ENCODE measurements around the gene SIPA1L3.

Gene SIPA1L3

DNA sequence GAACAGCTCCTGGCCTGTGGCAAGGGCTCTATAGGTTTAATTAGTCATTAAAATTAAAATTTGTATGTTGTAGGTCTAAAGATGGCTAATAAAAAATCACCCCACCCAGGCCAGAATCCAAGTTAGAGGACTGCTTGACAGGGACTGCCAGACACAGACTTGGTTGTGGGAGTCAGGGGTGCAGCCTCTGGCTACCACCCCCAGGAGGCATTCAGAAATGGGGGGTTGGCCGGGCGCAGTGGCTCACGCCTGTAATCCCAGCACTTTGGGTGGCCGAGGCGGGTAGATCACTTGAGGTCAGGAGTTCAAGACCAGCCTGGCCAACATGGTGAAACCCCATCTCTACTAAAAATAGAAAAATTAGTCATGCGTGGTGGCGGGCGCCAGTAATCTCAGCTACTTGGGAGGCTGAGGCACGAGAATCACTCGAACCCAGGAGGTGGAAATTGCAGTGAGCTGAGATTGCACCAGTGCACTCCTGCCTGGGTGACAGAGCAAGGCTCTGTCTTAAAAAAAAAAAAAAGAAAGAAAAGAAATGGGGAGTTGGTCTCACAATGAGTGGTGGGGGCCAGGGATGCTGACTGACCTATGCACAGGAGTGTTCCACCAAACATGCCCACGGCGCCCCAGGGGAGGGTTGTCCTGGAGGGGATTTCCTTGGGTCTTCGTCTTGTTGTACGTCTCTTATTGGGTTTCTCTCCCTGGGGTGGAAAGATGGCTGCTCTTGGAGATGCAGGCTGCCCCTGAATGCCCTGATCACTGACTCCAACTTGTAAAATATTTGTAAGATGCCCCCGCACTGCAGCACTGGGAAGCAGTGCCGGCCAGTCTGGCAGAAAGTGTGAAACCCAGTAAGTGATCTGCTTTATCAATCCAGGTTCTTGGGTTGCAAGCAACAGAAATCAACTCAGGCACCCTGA lies 68.8 kb downstream of the SIPA1L3 start:
- no peak overlapping the region for H3K4me3 ChIP-seq (ENCODE audit: low read depth, low read length)

DNA sequence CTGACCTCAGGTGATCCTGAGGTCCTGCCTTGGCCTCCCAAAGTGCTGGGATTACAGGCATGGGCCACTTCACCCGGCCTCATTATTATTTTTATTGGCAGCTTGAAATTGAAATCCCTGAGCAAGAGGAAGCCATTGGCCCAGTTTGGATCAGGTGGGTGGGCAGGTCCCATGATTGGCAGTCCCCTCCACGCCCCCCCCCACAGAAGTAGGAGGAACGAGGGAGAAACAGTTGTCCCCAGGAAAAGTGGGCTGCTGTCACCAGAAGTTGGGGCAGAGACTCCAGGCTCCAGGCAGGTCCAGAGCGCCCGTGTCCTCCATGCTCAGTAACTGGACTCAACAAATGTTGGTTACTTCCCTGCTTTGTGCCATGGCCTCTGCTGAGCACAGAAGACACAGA lies 70.4 kb downstream of the SIPA1L3 start:
- no peak overlapping the region for H3K4me3 ChIP-seq (ENCODE audit: low read depth, low read length)

DNA sequence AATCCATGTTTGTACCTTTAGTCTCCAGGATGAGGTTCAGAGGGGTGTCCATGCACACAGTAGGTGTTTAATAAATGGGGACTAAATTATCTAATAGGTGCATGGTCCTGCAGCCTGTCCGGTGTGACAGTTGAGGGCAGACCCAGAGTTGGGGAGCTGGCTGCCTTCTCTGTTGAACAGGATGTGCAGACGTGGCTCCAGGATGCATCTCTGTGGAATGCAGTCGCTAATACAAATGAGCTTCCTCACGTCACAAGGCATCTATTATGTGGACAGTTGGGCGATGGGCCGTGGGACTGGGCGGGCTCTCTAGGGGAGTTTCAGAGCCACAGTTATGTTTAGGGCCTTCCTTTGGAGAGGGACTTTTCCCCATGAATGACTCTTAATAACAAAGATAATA lies 71.0 kb downstream of the SIPA1L3 start:
- H3K4me3 ChIP-seq (ENCODE audit: low read depth, low read length) = no peak overlapping the region

DNA sequence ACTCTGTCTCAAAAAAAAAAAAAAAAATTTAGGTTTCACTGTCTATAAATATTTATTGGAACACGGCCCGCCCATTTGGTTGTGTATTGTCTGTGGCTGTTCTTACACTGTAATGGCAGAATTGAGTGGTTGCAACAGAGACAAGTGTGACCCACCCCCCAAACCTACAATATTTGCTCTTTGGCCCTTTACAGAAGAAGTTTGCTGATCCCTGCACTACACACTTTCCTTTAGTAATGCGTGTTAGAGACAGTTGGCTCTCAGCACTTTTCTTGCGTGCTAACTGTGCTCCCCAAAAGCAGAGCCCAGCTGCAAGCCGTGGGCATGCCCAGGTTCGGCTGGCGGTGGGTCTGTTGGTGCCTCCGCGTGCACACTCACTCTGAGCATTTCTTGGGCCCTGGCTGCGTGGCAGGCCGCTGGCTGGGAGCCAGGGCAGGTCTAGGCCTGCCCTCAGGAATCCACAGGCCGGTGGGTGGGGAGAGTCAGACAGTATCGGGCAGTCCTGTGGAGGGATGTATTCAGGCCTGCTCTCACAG lies 72.6 kb downstream of the SIPA1L3 start:
- H3K4me3 ChIP-seq (ENCODE audit: low read depth, low read length) = no peak overlapping the region

DNA sequence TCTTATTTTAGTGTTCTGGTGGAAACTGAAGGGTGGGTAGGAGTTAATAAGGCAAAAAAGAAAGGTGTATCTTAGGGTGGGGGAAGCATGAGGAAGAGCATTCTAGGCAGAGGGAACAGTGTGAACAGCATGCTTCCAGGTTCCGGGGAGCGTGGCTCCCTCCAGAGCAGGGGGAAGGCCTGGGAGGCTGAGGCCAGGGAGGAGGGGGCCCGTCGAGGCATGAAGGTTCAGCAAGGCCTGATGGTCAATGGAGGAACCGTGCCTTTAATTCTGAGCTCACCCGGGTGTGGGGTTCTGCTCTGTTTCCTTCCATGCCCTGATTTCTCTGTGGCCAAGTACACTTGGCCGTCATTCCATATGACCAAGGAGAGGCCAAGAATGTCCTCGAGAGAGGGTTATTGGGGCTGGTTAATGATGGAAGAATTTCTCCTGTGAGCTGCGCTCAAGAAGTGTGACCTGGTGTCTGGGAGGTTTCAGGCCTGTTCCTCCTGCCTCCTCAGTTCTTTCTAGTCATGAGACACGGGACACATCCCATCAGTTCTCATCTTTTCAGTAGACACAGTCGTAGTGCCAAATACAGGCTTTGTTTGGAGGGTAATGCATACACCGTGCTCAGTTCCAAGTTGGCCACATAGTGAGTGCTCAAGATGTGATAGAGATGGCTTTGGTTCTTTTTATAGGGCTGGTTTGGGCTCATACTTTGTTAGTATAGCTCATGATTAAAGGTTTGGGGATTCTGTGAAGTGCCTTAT lies 73.6 kb downstream of the SIPA1L3 start:
- H3K4me3 ChIP-seq (ENCODE audit: low read depth, low read length) = no peak overlapping the region

DNA sequence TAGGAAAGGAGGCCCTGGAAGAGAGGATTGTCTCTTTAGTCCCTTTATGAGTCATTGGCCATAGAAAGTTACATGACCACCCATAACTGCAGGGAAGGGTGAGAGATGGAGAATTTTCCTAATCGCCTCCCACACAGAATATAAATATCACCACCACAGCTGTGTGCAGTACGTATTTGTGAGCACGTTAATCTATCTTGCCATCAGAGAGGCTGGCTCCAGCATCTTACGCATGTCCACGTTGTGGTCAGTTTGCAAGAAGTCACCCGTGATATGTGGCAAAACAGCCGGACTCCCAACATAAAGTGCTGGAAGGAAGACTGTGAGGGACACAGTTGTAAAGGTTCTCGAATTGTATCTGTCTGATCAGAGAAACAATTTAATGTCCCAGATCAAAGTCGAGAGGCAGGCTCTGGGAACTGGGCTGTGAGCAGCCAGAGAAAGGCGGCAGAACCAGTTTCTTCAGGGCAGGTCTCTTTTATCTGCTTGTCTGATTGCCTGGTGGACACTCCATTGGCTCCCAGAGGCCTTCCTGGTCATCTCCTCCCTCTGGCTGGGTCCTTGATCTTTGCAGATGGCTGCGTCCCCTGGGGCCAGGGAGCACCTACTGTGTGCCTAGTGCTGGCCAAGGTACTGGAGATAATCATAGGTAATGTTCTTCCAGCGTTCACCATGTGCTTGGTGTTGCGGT lies 74.9 kb downstream of the SIPA1L3 start:
- no peak overlapping the region for H3K4me3 ChIP-seq (ENCODE audit: low read depth, low read length)

DNA sequence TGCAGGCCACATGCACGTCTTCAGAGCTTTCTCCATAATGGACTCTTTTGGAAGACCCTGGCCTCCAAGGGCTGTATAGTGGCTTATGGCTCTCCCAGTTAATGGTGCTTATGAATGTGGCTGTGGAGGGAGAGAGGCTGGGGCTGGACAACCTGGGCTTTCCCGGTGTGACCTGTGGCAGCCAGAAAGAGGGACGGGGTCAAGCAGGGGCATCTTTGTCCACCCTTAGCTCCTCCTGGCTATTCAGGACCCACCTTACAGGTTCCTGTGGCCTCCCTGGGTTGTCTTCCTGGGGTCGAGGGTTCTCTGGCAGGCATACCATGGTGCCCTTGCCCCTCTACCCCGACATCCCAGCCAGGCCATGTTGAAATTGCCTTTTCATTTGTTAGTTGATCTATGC lies 75.6 kb downstream of the SIPA1L3 start:
- H3K4me3 ChIP-seq (ENCODE audit: low read depth, low read length) = no peak overlapping the region

DNA sequence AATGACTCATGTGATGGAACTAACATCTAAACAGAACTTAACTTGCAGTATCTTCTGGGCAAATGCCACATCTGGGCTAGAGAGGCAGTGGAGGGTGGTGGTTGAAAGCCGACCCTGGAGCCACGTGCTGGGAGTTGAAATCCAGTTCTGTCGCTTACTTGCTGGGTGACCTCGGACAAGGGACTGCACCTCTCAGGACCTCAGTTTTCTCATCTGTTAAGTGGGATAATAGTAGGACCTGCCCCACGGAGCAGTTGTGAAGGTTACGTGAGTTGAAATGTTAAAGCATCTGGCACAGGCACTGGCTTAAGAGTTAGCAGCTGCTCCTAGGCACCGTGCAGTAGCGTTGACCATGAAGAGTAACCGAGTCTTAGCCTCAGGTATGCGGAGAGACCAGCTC lies 76.1 kb downstream of the SIPA1L3 start:
- H3K4me3 ChIP-seq (ENCODE audit: low read depth, low read length) = no peak overlapping the region

DNA sequence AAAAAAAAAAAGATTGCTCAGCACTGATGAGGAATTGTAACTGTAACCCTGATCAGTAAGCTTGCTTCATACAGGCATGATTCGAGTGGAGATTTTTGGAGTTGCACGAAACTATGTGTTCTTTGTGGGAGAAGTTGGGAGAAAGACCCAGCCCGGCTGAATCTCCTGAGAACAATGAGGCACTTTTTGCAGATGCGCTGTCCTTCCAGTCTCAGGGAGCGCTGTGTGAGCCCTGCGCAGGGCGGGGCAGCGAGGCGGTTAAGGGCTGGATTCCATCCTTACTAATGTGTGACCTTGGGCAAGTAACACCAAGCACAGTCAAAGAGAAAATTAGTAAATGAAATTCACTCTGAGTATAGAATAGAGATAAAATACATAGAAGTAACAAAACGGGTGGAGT lies 76.9 kb downstream of the SIPA1L3 start:
- no peak overlapping the region for H3K4me3 ChIP-seq (ENCODE audit: low read depth, low read length)

DNA sequence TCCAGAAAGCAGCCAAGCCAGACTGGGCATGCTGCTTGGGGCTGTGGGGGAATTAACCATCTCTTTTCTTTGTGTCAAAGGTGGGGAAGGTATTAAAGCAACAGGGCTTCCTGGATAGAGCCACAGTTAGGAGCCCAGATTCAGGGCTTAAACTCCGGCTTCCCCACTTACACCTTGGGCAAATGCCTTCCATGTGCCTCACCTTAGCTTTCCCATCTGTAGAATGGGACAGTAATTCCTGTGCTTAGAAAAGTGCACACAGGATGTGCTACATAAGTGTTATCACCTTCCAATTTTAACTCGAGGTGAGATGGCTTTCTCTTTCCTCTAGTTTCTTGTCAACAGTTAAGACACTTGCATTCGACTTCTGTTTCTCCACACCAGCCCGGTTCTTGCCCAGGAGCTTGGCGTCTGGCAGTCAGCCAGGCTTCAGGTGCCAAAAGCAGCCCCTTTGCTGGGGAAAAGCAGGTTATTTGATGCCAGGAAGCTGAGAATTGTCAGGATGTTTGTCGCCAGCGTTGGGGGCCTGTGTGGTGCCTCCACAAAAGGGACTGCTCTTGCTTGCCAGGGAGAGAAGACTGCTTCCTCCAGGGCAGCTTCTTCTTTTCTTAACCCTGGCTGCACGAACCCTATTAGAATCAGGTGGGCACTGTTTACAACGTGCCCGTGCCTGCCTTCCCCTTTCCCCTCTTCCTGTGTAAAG lies 79.2 kb downstream of the SIPA1L3 start:
- no peak overlapping the region for H3K4me3 ChIP-seq (ENCODE audit: low read depth, low read length)

DNA sequence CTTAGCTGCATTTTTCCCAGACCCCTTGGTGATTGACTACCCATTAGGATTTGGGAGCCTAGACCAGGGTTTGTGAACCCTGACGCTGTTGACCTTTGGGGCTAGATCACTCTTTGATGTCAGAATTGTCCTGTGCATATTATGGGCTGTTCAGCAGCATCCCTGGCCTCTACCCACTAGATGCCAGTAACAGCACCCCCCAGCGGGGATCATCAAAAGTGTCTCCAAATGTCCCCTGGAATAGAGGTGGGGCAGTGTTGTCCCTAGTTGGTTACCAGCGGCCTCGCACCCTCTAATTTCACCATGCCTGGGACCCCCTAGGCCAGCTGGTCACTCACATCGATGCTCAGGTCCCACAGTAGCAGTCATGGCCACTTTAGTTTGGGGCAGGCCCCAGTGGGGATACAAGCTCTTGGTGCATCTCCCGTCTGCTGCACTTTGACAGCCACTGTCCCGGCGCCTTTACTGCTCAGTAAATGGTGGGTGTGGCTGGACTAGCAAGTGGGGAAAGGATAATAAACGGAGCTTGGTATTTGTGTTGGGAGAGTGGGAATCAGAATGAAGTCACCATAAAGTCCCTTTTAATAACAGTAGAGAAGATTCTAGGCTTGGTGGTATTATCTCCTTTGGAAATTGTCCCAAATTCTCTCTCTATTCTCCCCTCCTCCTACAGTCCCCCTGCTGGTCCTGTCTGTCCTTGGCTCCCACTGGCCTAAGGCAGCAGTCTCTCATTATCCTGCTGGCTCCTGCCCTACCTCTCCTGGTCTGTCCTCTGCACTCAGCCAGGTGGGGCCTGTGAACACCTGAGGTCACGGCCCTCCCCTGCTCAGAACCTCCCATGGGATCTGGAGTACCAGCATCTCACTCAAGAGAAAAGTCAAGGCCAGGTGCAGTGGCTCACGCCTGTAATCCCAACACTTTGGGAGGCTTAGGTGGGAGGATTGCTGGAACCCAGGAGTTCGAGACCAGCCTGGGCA lies 80.6 kb downstream of the SIPA1L3 start:
- H3K4me3 ChIP-seq (ENCODE audit: low read depth, low read length) = no peak overlapping the region

DNA sequence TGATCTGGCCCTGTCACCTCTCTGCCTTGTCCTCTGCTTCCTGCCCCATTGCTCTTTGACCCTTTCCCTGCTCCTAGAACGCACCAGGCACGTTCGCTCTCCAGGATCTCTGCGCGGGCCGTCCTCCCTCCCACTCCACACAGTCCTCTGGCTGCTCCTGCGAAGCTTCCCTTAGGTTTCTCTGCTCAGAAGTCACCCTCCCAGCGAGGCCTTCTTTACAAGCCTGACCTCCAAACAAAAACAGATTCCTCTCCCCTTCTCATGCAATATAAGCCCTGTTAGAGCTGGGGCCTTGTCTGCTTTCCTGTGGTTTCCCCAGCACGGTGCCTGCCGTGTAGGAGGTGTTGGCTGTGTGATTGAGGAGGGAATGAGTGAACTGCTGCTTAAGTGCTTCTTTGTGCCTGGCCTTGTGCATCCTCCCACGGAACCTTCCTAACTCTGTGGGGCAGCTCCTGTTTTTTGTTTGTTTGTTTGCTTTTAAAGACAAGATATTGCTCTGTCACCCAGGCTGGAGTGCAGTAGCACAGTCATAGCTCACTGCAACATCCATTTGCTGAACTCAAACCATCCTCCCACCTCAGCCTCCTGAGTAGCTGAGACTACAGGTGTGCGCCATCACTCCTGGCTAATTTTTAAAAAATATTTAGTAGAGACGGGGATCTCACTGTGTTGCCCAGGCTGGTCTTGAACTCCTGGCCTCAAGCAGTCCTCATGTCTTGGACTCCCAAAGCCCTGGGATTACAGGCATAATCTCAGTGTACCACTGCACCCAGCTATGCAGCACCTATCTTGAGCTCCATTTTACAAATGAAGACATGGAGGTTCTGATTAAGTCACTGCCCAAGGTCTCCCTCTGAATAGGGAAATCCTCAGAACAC lies 82.0 kb downstream of the SIPA1L3 start:
- no peak overlapping the region for H3K4me3 ChIP-seq (ENCODE audit: low read depth, low read length)

DNA sequence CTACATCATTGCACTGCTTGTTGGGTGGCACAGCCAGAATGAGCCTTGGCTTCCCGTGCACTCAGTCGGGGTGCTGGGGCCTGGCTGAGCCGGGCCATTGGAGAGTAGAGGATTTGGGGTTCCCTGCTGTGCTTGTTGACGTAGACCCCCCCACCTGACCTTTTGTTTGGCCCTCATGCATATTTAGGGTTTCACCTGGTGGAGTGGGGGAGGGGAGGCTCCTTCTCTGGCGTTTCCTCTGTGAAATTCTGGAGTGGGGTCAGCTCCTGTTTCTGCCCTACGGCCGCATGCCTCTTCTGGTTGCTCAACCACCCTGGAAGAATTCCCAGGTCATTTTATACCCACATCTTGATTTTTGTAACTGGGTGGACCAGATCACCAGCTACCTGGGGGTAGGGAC lies 82.8 kb downstream of the SIPA1L3 start:
- H3K4me3 ChIP-seq (ENCODE audit: low read depth, low read length) = no peak overlapping the region

DNA sequence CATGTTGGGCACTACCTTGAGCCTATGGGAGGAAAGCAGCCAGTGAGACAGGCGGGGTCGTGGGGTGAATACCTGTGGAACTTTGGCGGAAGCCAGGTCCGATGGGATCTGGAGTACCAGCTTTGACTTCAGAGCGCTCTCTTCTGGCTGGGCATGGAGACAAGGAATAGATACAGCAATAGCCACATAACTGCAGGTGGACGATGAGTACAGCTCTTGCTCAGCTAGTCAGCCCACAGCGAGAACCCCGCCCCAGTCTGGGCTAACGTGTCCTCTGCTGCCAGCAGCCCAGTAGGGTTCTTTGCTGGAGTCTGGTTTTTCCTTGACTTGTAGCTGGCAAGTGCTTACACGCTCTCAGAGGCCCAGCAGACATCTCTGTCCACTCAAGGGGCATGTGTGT lies 83.4 kb downstream of the SIPA1L3 start:
- H3K4me3 ChIP-seq (ENCODE audit: low read depth, low read length) = no peak overlapping the region

DNA sequence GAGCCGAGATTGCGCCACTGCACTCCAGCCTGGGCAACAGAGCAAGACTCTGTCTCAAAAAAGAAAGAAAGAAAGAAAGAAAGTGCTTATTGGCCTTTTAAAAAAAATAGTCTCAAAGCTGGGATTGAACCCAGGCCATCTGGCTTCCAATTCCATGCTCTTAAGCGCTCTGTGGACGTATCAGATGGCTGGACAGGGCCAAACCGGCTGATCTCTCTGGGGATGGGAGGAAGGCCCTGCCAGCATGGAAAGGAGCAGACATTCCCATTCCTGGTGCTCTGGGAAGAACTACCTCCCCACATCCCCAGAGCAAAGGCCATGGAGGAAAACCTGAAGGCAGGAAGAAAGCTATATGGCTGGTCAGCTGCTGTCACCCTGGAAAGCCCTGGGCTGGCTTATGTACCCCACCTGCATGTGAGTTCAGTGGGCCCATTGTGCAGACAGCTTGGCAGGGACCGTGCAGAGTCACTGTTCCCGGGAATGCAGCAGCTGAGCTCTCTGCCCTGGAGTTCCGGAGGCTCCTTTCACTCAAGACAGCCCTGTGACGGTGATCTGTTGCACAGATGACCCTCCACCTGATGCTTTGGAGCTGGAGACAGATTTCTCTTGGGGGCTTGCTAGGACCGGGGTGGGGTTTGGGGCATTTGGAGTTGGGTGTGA lies 84.3 kb downstream of the SIPA1L3 start:
- H3K4me3 ChIP-seq (ENCODE audit: low read depth, low read length) = no peak overlapping the region

DNA sequence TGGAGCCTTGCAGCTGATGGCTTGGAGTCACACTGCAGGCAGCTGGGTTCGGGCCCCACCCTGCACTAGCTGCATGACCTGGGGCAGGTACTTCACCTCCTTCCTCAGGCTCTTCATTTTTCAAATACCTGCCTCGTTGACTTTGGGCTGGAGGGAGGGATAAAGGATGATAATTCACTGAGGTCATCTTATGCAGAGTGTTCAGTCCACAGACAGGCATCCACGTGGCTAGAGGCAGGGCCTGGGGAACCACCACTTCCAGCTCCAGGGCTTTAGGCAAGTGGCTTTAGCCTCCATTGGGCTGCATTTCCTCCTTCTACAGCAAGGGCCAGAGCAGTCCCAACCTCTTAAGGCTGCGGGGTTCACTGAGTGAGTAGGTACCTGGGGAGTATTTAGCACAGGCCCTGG lies 84.8 kb downstream of the SIPA1L3 start:
- H3K4me3 ChIP-seq (ENCODE audit: low read depth, low read length) = no peak overlapping the region

DNA sequence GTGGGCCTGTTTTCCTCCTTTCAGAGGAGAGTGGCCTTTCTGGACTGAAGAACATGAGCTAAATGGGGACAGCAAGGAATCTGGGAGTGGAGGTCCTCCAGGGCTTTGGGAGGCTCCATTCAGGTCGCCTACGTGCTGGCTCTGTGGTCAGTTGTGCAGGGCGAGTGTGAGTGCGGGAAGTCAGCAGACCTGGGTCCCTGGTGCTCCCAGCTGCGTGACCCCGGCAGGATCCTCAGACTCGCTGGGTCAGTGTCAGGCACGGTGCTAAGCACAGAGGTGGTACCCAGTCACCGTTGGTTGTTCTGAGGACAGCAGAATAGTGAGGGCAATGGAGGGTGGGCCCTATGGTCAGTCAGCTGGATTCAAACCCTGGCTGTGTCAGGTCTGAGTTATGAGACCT lies 85.8 kb downstream of the SIPA1L3 start:
- no peak overlapping the region for H3K4me3 ChIP-seq (ENCODE audit: low read depth, low read length)

DNA sequence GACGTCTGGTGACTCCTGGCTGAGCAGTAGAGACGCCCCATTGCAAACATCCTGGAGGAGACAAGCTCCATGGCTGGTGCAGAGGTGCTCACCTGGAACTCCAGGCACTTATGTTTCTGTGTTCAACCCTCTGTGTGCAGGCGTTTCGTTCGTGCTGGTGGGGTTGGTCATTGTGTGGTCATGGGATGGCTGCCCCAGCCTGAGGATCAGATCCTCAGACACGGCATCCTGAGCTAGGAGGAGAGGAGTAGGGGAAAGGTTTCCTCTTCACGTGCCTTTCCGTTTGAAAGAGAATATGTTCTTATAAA lies 87.8 kb downstream of the SIPA1L3 start:
- no peak overlapping the region for H3K4me3 ChIP-seq (ENCODE audit: low read depth, low read length)
